Transverse colon (tissue), 4 donors: ENCODE data around the gene L3MBTL4. TPM values are rescaled to one million over a fixed set of nuclear protein-coding genes. Genes with fewer than 3 reads are reported as not detected.
"Not testable (repeated sequence)": the region's sequence is repeated elsewhere in the genome, so short reads cannot be mapped to it uniquely, and the experiment has no call there.

Experiments used
- DNase-seq: peaks from one replicate; pipeline ENCODE4 v3.0.0-alpha.2; 2019
- H3K27ac ChIP-seq, 4 donors: fragments of 200-600 bp; sonication (generic); 2 replicates each; pipeline ENCODE4 v1.5.1; 2016 to 2018; ENCODE audit warnings: inconsistent platforms in 4 of 4
- H3K27me3 ChIP-seq: fragments of 200-600 bp; sonication (generic); 2 replicates; pipeline ENCODE4 v1.5.1; 2017; ENCODE audit warnings: inconsistent platforms
- H3K36me3 ChIP-seq, 4 donors: fragments of 200-600 bp; sonication (generic); 2 replicates each; pipeline ENCODE4 v1.5.1; 2017 to 2019; ENCODE audit warnings: inconsistent platforms in 4 of 4
- H3K4me1 ChIP-seq, 4 donors: fragments of 200-600 bp; sonication (generic); 2 replicates each; pipeline ENCODE4 v1.5.1; 2017 to 2020; ENCODE audit warnings: inconsistent platforms in 4 of 4
- H3K4me3 ChIP-seq, 4 donors: fragments of 200-600 bp; sonication (generic); 1 replicate in 1 of 4; 2 replicates in 3 of 4; pipeline versions ENCODE4 v1.5.1 to v1.6.1; 2017 to 2019; ENCODE audit warnings: inconsistent platforms in 4 of 4
- H3K9me3 ChIP-seq, 2 donors: fragments of 200-600 bp; sonication (generic); 2 replicates each; pipeline ENCODE4 v1.5.1; 2017 to 2019; ENCODE audit warnings: inconsistent platforms in 2 of 2
- EP300 ChIP-seq: sonication (generic); formaldehyde crosslinking; IDR thresholded peaks from one replicate; pipeline ENCODE4 v1.6.1; 2017; ENCODE audit warnings: antibody characterized with exemption, low read depth
- POLR2A ChIP-seq: fragments of 450-650 bp; IDR thresholded peaks from one replicate; pipeline ENCODE4 v1.6.1; 2016; ENCODE audit warnings: antibody characterized with exemption, mild to moderate bottlenecking, moderate library complexity
- POLR2AphosphoS5 ChIP-seq, 3 donors: sonication (generic); formaldehyde crosslinking; IDR thresholded peaks; one replicate each; pipeline ENCODE4 v1.6.1; 2016; ENCODE audit warnings: antibody characterized with exemption in 3 of 3
- WGBS, 2 donors: methylation state at CpG; one replicate each; pipeline ENCODE4 v1.1.5; 2018; ENCODE audit warnings: low coverage in 1 of 2; 5-methylcytosine and 5-hydroxymethylcytosine counted together
- in situ Hi-C, 4 donors: fragments of 200-750 bp; cut with MboI; loops; one replicate each; pipeline versions ENCODE4 v1.15.0 to v1.15.1; 2017; ENCODE audit warnings: low sequenced_read_pairs in 3 of 4, low pct_ligation_motif_present in 1 of 4, low pct_unique_long_range_greater_than_20kb in 1 of 4
- intact Hi-C: fragments of 100-400 bp; cut with DNase I; formaldehyde crosslinking; loops from one replicate; pipeline ENCODE4 v1.15.1; 2023; ENCODE audit warnings: low total_unique reads
- total RNA-seq, 4 donors: library from RNA; depleted of rRNA; stranded (reverse); fragments of >200 nt; gene quantifications; one replicate each; pipeline ENCODE4 v1.1.0, GENCODE V29; 2016
- TF ChIP-seq, protein P1 (sequence below), 5 experiments: fragments of 200-600 bp in 3 of 5; fragments of 450-650 bp in 2 of 5; sonication (generic) in 3 of 5; IDR thresholded peaks; 1 replicate in 2 of 5; 2 replicates in 3 of 5; pipeline ENCODE4 v1.5.1; 2016 to 2017; ENCODE audit warnings: antibody characterized with exemption in 5 of 5, inconsistent platforms in 3 of 5, mild to moderate bottlenecking in 2 of 5, moderate library complexity in 1 of 5

Gene L3MBTL4
- total RNA-seq, 4 donors from 2014 or later, result 0.20 to 4.9 (median 2.9) TPM

DNA sequence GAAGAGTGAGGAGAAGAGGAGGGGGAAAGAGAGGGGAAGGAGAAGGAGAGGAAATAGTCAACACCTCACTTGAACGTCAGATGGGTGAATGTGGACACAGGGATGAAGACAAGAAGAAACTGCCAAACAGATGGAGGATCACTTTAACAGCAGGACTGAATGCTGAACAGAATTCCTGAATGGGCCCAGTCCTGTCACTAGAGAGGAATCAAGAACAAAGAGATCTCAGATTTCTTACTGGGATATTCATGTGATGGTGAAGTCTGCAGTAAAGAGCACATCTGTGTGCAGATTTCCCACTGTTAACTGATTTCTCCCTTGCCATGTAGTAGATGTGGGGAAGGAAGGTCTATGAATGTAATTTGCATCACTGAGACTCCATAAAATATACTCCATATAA, 135.4 kb downstream of the L3MBTL4 start:
- Histone ChIP-seq H3K4me1 (no peaks in the 10 kb centered on the region), H3K36me3 (no peaks in the 10 kb centered on the region), H3K27ac (no peak overlapping the region), H3K9me3 (no peaks in the 10 kb centered on the region), H3K27me3 (no peaks in the 10 kb centered on the region), H3K4me3 (no peak overlapping the region)
- intact Hi-C loops (no loop called here), in situ Hi-C loops (no loop called here)
- no peak for TF ChIP-seq EP300
- no peak for TF ChIP-seq POLR2AphosphoS5 (IDR thresholded peaks at IDR 0.05)
- TF ChIP-seq, protein P1, sequence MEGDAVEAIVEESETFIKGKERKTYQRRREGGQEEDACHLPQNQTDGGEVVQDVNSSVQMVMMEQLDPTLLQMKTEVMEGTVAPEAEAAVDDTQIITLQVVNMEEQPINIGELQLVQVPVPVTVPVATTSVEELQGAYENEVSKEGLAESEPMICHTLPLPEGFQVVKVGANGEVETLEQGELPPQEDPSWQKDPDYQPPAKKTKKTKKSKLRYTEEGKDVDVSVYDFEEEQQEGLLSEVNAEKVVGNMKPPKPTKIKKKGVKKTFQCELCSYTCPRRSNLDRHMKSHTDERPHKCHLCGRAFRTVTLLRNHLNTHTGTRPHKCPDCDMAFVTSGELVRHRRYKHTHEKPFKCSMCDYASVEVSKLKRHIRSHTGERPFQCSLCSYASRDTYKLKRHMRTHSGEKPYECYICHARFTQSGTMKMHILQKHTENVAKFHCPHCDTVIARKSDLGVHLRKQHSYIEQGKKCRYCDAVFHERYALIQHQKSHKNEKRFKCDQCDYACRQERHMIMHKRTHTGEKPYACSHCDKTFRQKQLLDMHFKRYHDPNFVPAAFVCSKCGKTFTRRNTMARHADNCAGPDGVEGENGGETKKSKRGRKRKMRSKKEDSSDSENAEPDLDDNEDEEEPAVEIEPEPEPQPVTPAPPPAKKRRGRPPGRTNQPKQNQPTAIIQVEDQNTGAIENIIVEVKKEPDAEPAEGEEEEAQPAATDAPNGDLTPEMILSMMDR (IDR thresholded peaks at IDR 0.05), result no peak
- no peak for TF ChIP-seq POLR2A
- 77 to 80% methylated on average over 1 of the region's 1 CpG for WGBS, 2 donors
- no peak for DNase-seq

DNA sequence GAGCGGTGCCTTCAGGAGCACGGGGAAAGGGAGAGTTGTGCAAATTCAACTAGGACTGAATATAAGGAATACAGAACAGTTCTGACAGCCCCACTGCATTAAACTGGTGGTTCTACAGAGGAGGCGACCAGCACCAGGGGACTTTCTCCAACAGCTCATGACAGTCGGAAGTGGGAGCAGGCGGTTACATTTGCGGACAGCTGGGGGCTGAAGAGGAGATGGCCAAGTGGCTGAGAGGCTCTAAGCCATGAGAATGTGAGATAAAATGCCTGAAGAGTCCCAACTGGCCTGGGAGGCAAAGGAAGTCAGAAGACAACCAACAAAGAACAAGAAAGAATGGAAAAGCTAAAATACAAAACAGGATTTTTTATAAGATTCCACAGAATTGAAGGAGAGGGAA, 141.3 kb downstream of the L3MBTL4 start:
- TF ChIP-seq EP300 (no peak), POLR2AphosphoS5 (IDR thresholded peaks at IDR 0.05) (no peak), POLR2A (no peak)
- TF ChIP-seq, protein P1 (IDR thresholded peaks at IDR 0.05), result no peak
- WGBS, 2 donors, result 91 to 100% methylated on average over 1 to 6 of the region's 6 CpGs
- intact Hi-C loops, result no loop called here
- in situ Hi-C loops, result no loop called here
- Histone ChIP-seq H3K36me3 (no peaks in the 10 kb centered on the region), H3K27me3 (no peaks in the 10 kb centered on the region), H3K9me3 (no peaks in the 10 kb centered on the region), H3K27ac (no peak overlapping the region), H3K4me3 (no peak overlapping the region), H3K4me1 (no peaks in the 10 kb centered on the region)
- no peak for DNase-seq

- intact Hi-C loops, H3K27ac ChIP-seq: not testable (repeated sequence)
Measured at GRCh38 chr18:6272144-6272543, 142.6 kb downstream of the L3MBTL4 start.

DNA sequence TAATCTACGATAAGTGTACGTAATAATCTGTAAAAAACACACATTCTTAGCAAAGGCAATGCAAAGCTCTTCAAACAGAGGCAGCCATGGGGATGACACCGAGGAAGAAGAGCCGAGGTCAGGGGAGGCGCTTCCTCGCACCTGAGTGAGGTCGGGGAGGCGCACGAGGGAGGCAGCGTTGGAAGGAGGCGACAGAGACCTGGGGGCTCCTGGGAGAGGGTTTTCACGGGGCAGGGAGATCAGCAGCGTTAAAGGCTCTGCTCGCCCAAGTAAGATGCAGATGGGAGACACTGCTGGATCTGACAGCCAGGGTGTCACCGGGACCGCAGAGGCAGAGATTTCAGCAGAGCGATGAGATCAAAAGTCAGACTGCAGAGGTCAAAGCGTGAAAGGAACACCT, 143.1 kb downstream of the L3MBTL4 start:
- no peak overlapping the region for H3K4me3 ChIP-seq
- intact Hi-C loops (no loop called here), in situ Hi-C loops (no loop called here)
- TF ChIP-seq, protein P1 (IDR thresholded peaks at IDR 0.05), result no peak
- no peak for TF ChIP-seq EP300
- no peak for TF ChIP-seq POLR2AphosphoS5 (IDR thresholded peaks at IDR 0.05)
- TF ChIP-seq POLR2A, result no peak
- DNase-seq, result no peak
- no peak overlapping the region for H3K27ac ChIP-seq
- H3K27me3 ChIP-seq, result no peaks in the 10 kb centered on the region
- no peaks in the 10 kb centered on the region for H3K4me1 ChIP-seq
- no peaks in the 10 kb centered on the region for H3K36me3 ChIP-seq
- WGBS, 2 donors, result 85 to 88% methylated on average over 8 to 18 of the region's 18 CpGs
- H3K9me3 ChIP-seq, result no peaks in the 10 kb centered on the region

More at GRCh38 chr18:6272144-6272543, 142.6 kb downstream of the L3MBTL4 start:
- DNase-seq, in situ Hi-C loops, H3K36me3 ChIP-seq, H3K4me1 ChIP-seq, H3K9me3 ChIP-seq, H3K4me3 ChIP-seq, H3K27me3 ChIP-seq: not testable (repeated sequence)
- 60 to 63% methylated on average over 9 to 10 of the region's 10 CpGs for WGBS, 2 donors

- no peak overlapping the region for H3K4me3 ChIP-seq
- intact Hi-C loops, result no loop called here
- no peak overlapping the region for H3K27ac ChIP-seq
- H3K36me3 ChIP-seq, result no peaks in the 10 kb centered on the region
- H3K27me3 ChIP-seq, result no peaks in the 10 kb centered on the region
- no peaks in the 10 kb centered on the region for H3K9me3 ChIP-seq
- in situ Hi-C loops, result no loop called here
- no peaks in the 10 kb centered on the region for H3K4me1 ChIP-seq
- TF ChIP-seq POLR2AphosphoS5 (IDR thresholded peaks at IDR 0.05) (no peak), EP300 (no peak), POLR2A (no peak)
- TF ChIP-seq, protein P1 (IDR thresholded peaks at IDR 0.05), result no peak
- DNase-seq, result no peak
- WGBS, 2 donors, result 72 to 75% methylated on average over 7 to 8 of the region's 8 CpGs
Measured at GRCh38 chr18:6270771-6271216, 143.9 kb downstream of the L3MBTL4 start.
